ENCODE data around the gene PVALB.

GRCh38 chr22:36865346-36865745 lies 48.5 kb upstream of the PVALB start:
- TF ChIP-seq POLR2A (IDR thresholded peaks at IDR 0.05), result no peak
- TF ChIP-seq, protein P1, sequence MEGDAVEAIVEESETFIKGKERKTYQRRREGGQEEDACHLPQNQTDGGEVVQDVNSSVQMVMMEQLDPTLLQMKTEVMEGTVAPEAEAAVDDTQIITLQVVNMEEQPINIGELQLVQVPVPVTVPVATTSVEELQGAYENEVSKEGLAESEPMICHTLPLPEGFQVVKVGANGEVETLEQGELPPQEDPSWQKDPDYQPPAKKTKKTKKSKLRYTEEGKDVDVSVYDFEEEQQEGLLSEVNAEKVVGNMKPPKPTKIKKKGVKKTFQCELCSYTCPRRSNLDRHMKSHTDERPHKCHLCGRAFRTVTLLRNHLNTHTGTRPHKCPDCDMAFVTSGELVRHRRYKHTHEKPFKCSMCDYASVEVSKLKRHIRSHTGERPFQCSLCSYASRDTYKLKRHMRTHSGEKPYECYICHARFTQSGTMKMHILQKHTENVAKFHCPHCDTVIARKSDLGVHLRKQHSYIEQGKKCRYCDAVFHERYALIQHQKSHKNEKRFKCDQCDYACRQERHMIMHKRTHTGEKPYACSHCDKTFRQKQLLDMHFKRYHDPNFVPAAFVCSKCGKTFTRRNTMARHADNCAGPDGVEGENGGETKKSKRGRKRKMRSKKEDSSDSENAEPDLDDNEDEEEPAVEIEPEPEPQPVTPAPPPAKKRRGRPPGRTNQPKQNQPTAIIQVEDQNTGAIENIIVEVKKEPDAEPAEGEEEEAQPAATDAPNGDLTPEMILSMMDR (IDR thresholded peaks at IDR 0.05), result no peak
